HG02938 (cell line): ENCODE measurements around the gene ELOA.

Experiments used
- ATAC-seq: cut with Tn5 transposase; IDR thresholded peaks from one replicate; pipeline ENCODE4 v1.9.1; 2021; ENCODE audit warnings: mild to moderate bottlenecking, moderate library complexity; ENCODE audit not compliant: unreplicated experiment

Gene ELOA, protein sequence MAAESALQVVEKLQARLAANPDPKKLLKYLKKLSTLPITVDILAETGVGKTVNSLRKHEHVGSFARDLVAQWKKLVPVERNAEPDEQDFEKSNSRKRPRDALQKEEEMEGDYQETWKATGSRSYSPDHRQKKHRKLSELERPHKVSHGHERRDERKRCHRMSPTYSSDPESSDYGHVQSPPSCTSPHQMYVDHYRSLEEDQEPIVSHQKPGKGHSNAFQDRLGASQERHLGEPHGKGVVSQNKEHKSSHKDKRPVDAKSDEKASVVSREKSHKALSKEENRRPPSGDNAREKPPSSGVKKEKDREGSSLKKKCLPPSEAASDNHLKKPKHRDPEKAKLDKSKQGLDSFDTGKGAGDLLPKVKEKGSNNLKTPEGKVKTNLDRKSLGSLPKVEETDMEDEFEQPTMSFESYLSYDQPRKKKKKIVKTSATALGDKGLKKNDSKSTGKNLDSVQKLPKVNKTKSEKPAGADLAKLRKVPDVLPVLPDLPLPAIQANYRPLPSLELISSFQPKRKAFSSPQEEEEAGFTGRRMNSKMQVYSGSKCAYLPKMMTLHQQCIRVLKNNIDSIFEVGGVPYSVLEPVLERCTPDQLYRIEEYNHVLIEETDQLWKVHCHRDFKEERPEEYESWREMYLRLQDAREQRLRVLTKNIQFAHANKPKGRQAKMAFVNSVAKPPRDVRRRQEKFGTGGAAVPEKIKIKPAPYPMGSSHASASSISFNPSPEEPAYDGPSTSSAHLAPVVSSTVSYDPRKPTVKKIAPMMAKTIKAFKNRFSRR

DNA sequence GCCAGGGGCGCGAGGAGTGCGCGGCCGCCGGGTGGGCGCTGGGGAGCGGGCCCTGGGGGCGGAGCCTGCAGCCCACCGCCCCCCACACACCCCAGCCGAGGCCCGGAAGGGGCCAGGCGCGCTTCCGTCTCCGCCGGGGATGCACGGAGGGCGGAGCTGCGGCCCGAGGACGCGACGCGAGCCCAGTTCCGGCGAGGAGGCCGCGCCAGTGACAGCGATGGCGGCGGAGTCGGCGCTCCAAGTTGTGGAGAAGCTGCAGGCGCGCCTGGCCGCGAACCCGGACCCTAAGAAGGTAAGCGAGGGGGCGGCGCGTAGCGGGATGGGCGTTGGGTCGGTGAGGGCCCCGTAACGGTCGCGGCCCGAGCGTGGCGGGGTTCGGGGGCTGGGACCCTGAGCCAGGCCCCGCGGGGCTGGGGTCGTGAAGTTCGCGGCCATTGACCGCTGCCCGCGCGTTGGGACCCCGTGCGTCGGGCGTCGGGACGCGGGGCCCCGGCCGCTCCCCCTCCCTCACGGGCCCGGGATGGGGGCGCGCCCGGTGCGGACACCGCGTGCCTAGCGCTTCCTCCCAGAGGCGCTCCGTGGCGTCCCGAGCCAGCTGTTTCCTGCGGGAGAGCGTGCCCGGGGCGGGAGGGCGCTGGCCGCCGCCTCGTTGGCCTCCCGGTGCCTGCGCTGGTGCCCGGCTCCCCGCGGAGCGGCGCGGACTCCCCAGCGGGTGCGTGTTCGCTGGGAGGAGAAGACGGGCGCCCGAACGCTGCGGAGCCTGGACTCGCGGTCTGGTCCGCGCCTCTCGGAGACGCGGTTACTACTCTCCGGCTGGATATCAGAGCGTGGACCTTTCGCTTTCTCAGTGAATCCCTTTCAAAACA, at the start of gene ELOA:
Gene ELOA (plus strand): TSS at position 185 of the 866 bp plus-strand sequence. CDS start 33 bp downstream, at position 218.
- ATAC-seq: peak; percentile 59

DNA sequence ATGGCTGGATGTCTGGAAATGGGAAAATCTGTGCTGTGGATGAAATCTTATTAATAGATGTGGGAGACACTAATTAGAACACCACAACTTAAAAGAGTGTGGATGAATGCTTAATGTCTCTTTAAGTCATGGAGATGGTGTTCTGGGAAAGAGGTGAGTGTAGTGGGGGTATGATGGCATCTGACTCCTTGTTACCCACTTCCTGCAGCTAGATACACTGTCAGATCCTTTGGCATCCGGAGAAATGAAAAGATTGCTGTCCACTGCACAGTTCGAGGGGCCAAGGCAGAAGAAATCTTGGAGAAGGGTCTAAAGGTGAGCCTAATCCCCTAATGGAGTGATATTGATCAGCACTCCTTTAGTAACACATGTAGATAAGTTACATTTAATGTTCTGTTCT, 49.7 kb upstream of the ELOA start:
- no peak for ATAC-seq

DNA sequence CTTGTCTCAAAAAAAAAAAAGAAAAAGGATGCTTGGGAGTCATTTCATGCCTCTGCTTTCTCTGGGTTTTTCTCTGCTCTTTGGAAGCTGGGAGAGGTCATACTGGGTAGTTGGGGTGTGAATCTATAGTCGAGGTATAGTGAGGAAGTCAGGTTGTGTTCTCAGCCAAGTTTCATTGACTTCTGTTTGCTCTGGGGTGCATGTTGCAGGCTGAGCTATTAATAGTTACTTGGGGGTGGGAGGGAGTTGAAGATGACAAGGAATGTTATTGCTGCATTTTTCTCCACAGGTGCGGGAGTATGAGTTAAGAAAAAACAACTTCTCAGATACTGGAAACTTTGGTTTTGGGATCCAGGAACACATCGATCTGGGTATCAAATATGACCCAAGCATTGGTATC, 48.9 kb upstream of the ELOA start:
- no peak for ATAC-seq

DNA sequence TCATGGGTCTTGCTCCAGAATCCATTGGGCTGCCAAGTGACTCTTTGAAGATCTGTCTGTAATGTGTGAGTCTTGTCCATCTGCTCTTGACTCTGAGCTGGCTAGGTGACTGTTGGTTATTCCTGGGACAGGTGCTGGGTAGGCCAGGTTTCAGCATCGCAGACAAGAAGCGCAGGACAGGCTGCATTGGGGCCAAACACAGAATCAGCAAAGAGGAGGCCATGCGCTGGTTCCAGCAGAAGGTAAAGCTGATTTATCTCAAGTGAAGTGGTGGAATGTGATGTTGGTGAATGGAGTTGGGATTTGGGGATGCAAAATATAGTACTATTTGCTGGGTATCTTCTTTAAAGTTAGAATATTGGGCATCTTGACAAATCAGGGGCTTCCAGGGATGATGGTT, 47.6 kb upstream of the ELOA start:
- ATAC-seq: no peak

DNA sequence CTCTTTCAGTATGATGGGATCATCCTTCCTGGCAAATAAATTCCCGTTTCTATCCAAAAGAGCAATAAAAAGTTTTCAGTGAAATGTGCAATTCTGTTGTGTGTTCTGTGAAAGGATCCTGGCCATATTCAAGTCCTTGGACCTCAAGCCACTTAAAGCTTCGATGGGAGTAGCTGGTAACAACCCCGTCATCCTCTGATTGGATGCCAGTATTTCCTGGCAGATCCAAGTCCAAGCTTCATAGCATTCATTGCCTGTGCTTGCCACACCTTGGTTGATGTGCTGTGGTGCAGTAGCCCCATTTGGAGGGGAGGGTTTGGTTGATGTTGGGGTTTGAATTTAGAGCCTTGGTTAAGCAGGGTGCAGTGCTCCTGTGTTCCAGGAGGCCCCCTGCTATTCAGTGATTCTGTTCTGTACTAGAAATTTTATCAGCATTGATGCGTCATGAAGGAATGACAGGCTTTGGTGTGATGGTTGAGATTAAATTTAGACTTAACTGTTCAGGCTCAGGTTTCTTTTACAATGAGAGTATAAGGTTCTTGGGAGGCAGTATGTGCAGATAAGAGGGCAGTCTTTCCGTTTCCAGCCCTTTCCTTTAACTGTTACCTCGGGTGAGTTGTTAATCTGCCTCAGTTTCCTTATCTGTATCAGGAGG, 46.8 kb upstream of the ELOA start:
- ATAC-seq: no peak

DNA sequence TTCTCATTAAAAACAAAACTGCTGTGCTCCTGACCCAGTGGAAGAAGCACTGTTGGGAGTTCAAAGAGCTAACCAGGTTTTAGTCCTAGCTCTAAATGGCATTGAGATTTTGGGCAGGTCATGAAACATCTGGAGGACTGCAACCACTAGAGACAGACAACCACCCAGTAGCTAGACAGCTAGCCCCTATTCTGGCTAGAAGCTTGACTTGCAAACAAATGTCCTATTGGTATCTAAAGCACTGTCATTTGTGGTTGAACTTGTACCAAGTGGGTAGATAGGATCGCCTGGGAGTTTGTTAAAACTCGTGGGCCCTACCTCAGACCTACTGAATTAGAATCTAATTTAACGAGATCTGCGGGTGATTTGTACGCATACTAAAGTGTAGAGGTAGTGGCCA, 44.8 kb upstream of the ELOA start:
- no peak for ATAC-seq

DNA sequence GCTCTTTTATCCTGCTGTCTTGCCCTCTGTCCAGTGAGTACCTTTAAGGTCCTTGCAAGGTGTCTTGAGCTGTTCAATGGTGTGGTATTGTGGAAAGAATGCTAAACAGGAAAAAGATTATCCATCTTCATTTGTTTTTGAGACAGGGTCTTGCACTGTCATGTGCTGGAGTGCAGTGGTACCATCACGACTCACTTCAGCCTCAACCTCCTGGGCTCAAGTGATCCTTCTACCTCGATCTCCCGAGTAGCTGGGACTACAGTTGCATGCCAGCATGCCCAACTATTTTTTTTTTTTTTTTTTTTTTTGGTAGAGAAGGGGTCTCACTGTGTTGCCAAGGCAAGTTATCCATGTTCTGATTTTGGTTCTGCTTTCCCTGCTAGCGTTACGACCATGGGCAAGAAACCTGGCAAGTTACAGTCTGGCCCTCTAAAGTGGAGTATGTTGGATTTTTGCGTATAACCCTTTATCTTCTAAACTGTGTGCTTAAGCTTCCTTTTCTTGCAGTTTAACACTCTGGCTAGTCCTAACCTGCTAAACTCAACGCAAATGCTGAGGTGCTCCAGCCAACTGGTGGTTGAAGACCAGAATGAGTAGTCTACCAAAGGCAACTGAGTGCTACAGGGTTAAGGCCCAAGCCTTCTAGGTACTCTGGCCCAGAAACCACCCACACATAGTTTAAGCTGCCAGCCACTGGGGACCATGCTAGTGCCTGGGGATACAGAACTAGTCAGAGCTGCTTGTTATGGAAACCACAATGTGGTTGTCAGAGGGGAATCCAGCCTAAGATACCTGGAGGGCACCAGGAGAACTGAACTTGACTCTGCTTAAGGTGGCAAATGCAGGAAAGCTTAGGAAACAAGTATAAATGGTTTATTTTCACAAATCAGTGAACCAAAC, 43.7 kb upstream of the ELOA start:
- no peak for ATAC-seq

DNA sequence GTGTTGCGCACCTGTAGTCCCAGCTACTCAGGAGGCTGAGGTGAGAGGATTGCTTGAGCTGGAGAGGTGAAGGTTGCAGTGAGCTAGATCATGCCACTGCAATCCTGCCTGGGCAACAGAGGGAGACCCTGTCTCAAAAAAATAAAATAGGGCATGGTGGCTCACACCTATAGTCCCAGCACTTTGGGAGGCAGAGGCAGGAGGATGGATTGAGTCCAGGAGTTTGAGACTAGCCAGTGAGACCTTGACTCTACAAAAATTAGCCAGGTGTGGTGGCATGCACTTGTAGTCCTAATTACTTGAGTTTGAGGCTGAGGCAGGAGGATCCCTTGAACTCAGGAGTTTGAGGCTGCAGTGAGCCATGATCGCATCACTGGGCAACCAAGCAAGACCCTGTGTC, 42.0 kb upstream of the ELOA start:
- no peak for ATAC-seq

DNA sequence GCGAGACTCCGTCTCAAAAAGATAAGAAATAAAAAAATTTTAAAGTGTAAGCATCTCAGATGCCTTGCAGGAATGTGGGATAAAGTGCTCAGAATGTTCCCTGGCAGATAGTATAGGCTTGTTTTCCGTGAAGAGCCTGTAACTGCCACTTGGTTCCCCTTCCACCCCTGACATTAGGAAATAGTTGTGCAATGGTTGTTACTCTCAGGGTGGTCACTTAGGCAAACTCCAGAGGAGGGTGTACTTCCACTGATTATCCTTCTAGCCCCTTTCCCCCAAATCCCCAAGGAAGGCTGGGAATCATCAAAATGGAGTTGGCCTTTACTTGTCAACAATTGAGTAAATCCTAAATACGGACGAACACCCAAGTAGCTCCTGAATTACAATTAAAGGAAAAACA, 41.3 kb upstream of the ELOA start:
- no peak for ATAC-seq

DNA sequence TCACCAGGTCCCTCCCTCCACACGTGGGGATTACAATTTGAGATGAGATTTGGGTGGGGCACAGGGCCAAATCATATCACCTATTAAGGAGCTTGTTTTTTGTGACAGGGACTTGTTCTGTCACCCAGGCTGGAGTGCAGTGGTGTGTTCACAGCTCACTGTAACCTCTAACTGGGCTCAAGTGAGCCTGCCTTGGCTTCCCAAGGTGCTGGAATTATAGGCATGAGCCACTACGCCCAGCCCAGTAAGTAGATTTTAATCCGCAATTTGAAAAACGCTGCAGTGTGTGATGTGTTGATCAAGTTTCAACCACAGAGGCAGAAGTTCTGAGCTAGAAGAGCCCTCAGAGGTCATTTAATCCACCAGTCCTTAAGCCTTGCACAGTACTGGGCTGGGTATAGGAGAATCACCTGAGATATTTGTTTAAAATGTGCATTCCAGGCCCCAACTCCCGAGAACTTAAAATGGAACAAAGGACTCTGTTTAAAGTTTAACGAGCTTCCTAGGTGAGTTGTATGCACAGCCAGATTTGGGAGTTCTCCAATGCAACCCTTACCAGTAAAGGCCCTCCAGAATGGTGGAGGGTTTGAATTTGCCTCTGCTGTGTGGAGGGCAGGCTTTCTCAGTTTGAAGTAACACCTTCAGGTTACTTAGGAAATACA, 38.3 kb upstream of the ELOA start:
- no peak for ATAC-seq

DNA sequence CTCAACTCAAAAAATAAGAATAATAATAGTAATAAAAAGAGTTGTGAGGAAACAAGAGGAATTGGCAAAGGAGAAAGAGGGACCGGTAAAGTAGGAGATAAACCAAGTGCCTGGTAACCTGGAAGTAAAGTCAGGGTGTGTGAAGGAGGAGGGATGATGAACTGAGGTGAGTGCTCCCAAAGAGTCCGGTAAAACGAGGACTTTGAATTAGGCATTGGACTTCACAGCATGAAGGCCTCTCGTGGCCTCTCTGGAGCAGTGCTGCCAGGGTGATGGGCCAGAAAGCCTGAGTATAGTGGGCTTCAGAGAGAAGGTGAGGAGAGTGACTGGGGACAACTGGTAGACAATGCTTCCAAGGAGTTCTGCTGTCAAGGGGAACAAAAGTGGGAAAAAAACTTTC, 34.0 kb upstream of the ELOA start:
- no peak for ATAC-seq

DNA sequence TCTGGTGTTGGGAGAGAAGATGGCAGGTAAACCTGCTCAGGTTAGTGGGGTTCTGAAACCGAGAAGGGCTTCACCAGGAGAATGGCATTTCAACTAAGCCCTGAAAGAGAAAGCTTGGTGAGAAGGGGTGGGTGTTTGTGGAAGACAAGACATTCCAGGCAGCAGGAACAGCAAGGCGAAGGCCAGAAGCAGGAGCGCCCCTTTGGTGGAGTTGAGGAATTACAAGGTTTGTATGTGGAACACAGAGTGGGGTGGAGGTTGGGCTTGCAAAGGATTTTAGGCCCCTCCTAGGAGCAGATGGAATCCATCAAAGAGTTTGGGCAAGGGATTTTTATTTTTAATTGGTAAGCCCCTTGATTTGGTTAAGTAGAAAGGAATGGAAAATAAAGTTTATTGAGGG, 24.8 kb upstream of the ELOA start:
- no peak for ATAC-seq

DNA sequence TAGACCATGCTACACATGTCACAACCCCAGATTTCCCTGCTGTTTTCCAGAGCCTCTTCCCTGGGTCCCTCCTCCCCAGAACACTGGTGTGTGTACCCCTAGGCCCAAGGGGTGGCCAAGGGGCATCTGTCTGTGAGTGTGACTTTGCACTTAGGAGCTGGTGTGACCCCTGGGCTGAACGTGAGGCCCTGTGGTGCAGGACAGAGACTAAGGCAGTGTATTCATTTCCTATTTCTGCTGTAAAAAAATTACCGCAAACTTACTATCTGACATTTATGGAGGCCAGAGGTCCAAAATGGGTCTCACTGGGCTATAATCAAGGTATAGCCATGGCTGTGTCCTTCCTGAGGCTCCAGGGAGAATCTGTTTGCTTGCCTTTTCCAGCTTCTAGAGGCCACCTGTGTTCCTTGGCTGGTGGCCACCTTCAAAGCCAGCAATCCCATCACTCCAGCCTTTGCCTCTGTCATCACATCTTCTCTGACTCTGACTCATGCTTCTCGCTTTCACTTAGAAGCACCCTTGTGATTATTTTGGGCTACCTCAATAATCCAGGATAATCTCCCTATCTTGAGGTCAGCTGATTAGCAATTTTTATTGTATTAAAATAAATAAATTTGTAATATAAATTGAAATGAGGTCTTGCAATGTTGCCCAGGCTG, 24.0 kb upstream of the ELOA start:
- ATAC-seq: no peak

DNA sequence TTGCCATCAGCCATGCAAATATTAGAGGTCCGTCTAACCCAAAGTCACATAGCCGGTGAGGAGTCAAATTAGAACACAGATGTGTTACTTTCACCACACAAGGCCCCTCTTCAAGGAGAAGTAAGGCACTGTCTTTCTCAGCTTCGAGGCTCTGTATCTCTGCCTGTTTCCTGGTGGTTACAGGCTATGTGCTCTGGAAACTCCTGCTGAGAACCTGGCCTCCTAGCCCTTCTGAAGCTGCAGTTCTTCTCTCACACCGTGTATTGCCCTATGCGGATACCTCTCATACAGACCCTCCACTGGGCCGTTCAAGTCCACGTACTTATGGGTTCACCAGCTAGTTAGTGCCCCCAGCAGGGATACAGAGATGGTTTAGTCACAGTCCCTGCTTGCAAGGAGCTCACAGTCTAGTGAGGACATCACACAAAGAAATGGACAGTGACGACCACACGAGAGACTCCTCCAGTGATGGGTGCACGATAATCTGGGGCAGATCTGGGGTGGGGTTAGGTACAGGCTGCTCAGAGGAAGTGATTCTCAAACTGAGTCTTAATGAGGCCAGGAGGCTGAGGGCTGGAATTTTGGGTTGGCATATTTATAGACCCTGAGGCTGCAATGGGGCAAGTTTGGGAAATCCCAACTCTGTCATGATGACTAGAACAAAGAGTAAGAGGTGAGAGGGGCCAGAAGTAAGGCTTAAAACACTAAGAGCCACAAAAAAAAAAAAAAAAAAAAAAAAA, 22.8 kb upstream of the ELOA start:
- peak; percentile 46 for ATAC-seq

DNA sequence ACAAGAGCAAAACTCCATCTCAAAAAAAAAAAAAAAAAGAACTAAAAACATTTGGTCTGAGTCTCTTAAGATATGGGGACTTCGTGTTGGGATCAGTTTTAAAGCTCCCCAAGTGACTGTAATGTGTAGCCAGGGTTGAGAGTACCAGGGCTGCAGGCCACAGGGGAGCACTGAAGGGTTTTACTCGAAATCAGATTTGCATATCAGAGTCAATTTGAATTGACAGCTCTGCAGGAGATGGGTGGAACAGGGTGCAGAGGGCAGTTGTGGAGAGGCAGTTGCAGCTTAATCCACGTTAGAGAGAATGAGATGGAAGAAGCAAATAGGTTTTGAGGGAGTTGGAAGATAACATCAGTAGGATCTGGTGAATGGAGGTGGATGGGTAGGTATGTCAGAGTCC, 20.6 kb upstream of the ELOA start:
- no peak for ATAC-seq

DNA sequence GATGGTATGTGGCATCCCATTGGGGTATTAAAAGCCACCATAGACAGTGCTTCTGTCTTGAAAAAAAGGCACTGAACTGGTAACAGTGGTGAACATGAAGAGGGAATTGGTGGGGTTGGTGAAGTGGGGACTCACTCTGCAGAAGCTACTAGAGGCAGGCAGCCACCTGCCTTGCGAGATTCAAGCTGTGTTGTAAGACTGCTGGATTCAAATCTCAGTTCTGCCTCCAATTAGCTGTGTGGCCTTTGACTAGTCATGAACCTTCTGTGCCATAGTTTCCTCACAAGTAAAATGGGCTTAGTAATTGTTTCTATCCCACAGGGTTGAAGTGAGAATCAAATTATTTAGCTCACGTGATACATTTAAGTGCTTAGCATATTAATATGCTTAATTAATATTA, 16.6 kb upstream of the ELOA start:
- ATAC-seq: no peak

DNA sequence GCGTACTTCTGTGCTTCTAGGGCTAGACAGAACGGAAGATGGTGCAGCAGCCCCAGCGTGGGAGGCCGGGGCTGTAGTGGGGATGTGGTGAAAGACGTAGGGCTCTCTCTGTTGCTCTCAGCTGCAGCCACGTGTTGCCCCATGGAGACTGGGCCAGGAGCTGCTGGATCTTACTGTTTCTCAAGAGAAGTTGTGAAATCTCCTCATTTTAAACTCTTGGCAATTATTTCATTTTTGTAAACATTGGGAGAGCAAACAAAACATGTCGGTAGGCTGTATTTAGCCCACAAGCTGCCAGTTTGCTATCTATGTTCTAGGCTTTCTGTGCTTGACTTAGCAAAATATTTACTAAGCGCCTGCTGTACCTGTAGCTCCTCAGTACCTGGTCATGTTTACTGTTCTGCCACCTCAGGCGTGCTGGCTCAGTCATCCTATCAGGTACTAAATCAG, 15.9 kb upstream of the ELOA start:
- ATAC-seq: no peak
